Body of pancreas (tissue), 4 donors: ENCODE data around the gene CYCS. TPM values are rescaled to one million over a fixed set of nuclear protein-coding genes. Genes with fewer than 3 reads are reported as not detected.
"Not testable (repeated sequence)": the region's sequence is repeated elsewhere in the genome, so short reads cannot be mapped to it uniquely, and the experiment has no call there.

Experiments
- ATAC-seq: fragments of 150-250 bp; one replicate; pipeline ENCODE4 v1.9.1; 2016
- DNase-seq, 4 donors: peaks; one replicate each; pipeline ENCODE4 v3.0.0-alpha.2; 2019
- H3K27ac ChIP-seq, 4 donors: fragments of 200-600 bp; sonication (generic); 1 replicate in 3 of 4; 2 replicates in 1 of 4; pipeline versions ENCODE4 v1.5.1 to v1.6.1; 2016 to 2019; ENCODE audit warnings: mild to moderate bottlenecking in 1 of 4, mixed read lengths in 1 of 4, moderate library complexity in 1 of 4
- H3K27me3 ChIP-seq, 2 donors: fragments of 200-600 bp; sonication (generic); one replicate each; pipeline ENCODE4 v1.6.0; 2016; ENCODE audit warnings: mild to moderate bottlenecking in 1 of 2
- H3K36me3 ChIP-seq, 2 donors: fragments of 200-600 bp; sonication (generic); replicated peaks in 1 of 2; 2 replicates each; pipeline ENCODE4 v1.5.1; 2016; ENCODE audit warnings: low read depth in 2 of 2; ENCODE audit not compliant: insufficient read depth in 1 of 2
- H3K4me1 ChIP-seq: fragments of 200-600 bp; sonication (generic); one replicate; pipeline ENCODE4 v1.6.0; 2016
- H3K4me3 ChIP-seq, 2 donors: fragments of 200-600 bp; sonication (generic); 1 replicate in 1 of 2; 2 replicates in 1 of 2; pipeline ENCODE4 v1.5.1; 2016 to 2019
- H3K9me3 ChIP-seq, 3 donors: fragments of 200-600 bp; sonication (generic); 1 replicate in 2 of 3; 2 replicates in 1 of 3; pipeline ENCODE4 v1.5.1; 2016
- POLR2A ChIP-seq, 3 donors: fragments of 450-650 bp; IDR thresholded peaks; one replicate each; pipeline ENCODE4 v1.6.1; 2016; ENCODE audit warnings: antibody characterized with exemption in 3 of 3, mild to moderate bottlenecking in 2 of 3
- WGBS, 2 donors: methylation state at CpG; one replicate each; pipeline ENCODE4 v1.1.5; 2017; 5-methylcytosine and 5-hydroxymethylcytosine counted together
- intact Hi-C: fragments of 100-400 bp; cut with DNase I; formaldehyde crosslinking; loops from one replicate; pipeline ENCODE4 v1.15.1; 2023
- total RNA-seq, 2 donors: library from RNA; depleted of rRNA; stranded (reverse); fragments of >200 nt; gene quantifications; one replicate each; pipeline ENCODE4 v1.1.0, GENCODE V29; 2016
- TF ChIP-seq, protein P1 (sequence below), 7 experiments: fragments of 450-650 bp in 4 of 7; fragments of 200-600 bp in 3 of 7; sonication (generic) in 3 of 7; IDR thresholded peaks; one replicate each; pipeline ENCODE4 v1.5.1; 2016 to 2019; ENCODE audit warnings: antibody characterized with exemption in 7 of 7

The CYCS gene
- total RNA-seq, 2 donors from 2014 or later: 5.9 to 11.7 TPM

DNA sequence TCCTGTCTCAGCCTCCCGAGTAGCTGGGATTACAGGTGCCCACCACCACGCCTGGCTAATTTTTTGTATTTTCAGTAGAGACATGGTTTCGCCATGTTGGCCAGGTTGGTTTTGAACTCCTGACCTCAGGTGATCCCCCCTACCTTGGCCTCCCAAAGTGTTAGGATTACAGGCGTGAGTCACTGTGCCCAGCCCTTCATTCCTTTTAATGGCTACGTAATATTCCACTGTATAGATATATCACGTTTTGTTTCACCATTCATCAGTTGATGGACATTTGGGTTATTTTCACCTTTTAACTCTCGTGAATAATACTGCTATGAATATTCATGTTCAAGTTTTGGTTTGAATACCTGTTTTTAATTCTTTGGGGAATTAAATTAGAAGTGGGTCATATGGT, 44.6 kb upstream of the CYCS start:
- H3K36me3 ChIP-seq: no peaks in the 10 kb centered on the region
- H3K4me3 ChIP-seq: no peak overlapping the region
- DNase-seq (no peak), ATAC-seq (no peak)
- H3K4me1 ChIP-seq: peaks cover 15% of the 10 kb centered on the region
- H3K27me3 ChIP-seq: no peaks in the 10 kb centered on the region
- 93 to 98% methylated on average over 7 of the region's 7 CpGs for WGBS, 2 donors
- no peaks in the 10 kb centered on the region for H3K9me3 ChIP-seq
- no peak for TF ChIP-seq POLR2A (IDR thresholded peaks at IDR 0.05)
- TF ChIP-seq, protein P1, sequence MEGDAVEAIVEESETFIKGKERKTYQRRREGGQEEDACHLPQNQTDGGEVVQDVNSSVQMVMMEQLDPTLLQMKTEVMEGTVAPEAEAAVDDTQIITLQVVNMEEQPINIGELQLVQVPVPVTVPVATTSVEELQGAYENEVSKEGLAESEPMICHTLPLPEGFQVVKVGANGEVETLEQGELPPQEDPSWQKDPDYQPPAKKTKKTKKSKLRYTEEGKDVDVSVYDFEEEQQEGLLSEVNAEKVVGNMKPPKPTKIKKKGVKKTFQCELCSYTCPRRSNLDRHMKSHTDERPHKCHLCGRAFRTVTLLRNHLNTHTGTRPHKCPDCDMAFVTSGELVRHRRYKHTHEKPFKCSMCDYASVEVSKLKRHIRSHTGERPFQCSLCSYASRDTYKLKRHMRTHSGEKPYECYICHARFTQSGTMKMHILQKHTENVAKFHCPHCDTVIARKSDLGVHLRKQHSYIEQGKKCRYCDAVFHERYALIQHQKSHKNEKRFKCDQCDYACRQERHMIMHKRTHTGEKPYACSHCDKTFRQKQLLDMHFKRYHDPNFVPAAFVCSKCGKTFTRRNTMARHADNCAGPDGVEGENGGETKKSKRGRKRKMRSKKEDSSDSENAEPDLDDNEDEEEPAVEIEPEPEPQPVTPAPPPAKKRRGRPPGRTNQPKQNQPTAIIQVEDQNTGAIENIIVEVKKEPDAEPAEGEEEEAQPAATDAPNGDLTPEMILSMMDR (IDR thresholded peaks at IDR 0.05): no peak
- intact Hi-C loops: no loop called here
- H3K27ac ChIP-seq: no peak overlapping the region

GRCh38 chr7:25168145-25168544, 43.1 kb upstream of the CYCS start:
- intact Hi-C loops: no loop called here
- WGBS, 2 donors: 33 to 41% methylated on average over 4 of the region's 4 CpGs
- DNase-seq: no peak
- no peaks in the 10 kb centered on the region for H3K36me3 ChIP-seq
- H3K4me1 ChIP-seq: peaks cover 15% of the 10 kb centered on the region
- TF ChIP-seq POLR2A (IDR thresholded peaks at IDR 0.05): no peak
- TF ChIP-seq, protein P1 (IDR thresholded peaks at IDR 0.05): no peak
- no peak overlapping the region for H3K27ac ChIP-seq
- H3K27me3 ChIP-seq: no peaks in the 10 kb centered on the region
- H3K4me3 ChIP-seq: no peak overlapping the region
- no peaks in the 10 kb centered on the region for H3K9me3 ChIP-seq
- no peak for ATAC-seq

DNA sequence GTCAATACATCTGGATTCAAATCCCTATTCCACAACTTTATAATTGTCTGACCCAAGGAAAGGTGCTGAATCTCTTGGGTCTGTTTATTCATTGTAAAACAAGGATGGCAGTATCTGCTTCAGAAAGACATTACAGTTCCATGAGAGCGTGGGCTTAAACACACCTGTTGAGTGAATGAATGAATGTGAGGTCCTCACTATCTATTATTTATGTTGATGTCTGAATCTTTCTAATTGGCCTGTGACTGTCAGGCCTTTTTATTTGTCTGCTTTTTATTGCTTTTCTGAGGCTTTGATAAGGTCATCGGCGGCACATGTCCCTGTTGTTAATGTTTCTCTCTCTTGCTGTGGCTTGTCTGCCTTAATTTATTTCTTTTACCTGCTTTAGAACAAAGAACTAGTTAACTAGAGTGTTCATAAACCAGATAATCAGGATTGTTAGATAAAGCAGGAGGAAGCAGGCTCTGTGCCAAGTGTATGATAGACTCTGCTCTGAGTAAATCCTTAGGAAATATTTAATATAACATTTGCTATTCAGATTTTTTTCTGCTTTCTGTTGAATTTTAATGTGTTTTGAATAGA, 42.3 kb upstream of the CYCS start:
- WGBS, 2 donors: 53 to 67% methylated on average over 3 of the region's 3 CpGs
- Histone ChIP-seq H3K27ac (no peak overlapping the region), H3K4me1 (peaks cover 15% of the 10 kb centered on the region), H3K4me3 (no peak overlapping the region), H3K27me3 (no peaks in the 10 kb centered on the region), H3K36me3 (no peaks in the 10 kb centered on the region), H3K9me3 (no peaks in the 10 kb centered on the region)
- TF ChIP-seq POLR2A (IDR thresholded peaks at IDR 0.05): no peak
- TF ChIP-seq, protein P1 (IDR thresholded peaks at IDR 0.05): no peak
- intact Hi-C loops: no loop called here
- DNase-seq (peak in 3 of 4 donors; percentile 16 to 46 (median 34)), ATAC-seq (peak; percentile 40)

DNA sequence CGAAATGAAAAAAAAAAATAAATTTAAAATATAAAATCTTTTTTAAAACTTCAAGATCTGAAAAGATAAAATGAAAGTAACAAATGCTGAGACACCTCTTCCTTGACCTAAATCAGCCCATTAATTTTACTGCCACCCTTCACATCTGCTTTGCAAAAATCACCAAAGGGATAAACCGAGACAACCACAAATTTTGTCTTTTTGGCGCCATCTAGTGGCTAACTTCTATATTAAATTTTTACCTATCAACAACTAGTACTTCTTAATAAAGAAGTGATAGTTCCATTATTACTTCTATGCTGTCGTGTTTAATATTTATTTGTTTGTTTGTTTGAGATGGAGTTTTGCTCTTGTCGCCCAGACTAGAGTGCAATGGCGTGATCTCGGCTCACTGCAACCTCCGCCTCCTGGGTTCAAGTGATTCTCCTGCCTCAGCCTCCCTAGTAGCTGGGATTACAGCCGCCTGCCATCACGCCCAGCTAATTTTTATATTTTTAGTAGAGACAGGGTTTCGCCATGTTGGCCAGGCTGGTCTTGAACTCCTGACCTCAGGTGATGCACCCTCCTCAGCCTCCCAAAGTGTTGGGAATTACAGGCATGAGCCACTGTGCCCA, 35.0 kb upstream of the CYCS start:
- H3K27me3 ChIP-seq, ATAC-seq, H3K4me3 ChIP-seq, H3K9me3 ChIP-seq, DNase-seq, intact Hi-C loops, H3K36me3 ChIP-seq, H3K27ac ChIP-seq, H3K4me1 ChIP-seq: not testable (repeated sequence)
- WGBS, 2 donors: 45 to 57% methylated on average over 11 of the region's 11 CpGs
- TF ChIP-seq, protein P1 (IDR thresholded peaks at IDR 0.05): peak in 5 of 7 experiments; percentile 29 to 60 (median 38)

GRCh38 chr7:25158966-25159365, 33.9 kb upstream of the CYCS start:
- no peak for ATAC-seq
- 85 to 96% methylated on average over 4 of the region's 4 CpGs for WGBS, 2 donors
- H3K9me3 ChIP-seq: no peaks in the 10 kb centered on the region
- H3K27ac ChIP-seq: no peak overlapping the region
- TF ChIP-seq, protein P1 (IDR thresholded peaks at IDR 0.05): no peak
- no peak for TF ChIP-seq POLR2A (IDR thresholded peaks at IDR 0.05)
- no peak overlapping the region for H3K4me3 ChIP-seq
- H3K4me1 ChIP-seq: no peaks in the 10 kb centered on the region
- no peaks in the 10 kb centered on the region for H3K27me3 ChIP-seq
- no peaks in the 10 kb centered on the region for H3K36me3 ChIP-seq
- DNase-seq: no peak
- intact Hi-C loops: no loop called here
